Stimulated activated CD4-positive, alpha-beta T cell treated with anti-CD3 and anti-CD28 coated beads, TNF-alpha, amount 100 ng/mL, for 1 hour (primary cell): Measurements from ENCODE around the gene SCAMP4.

ENCODE experiments used
- DNase-seq, 3 donors: peaks; one replicate each; pipeline ENCODE4 v3.0.0-alpha.2; 2020; ENCODE audit warnings: low read depth in 3 of 3, low spot score in 1 of 3

Gene SCAMP4

DNA sequence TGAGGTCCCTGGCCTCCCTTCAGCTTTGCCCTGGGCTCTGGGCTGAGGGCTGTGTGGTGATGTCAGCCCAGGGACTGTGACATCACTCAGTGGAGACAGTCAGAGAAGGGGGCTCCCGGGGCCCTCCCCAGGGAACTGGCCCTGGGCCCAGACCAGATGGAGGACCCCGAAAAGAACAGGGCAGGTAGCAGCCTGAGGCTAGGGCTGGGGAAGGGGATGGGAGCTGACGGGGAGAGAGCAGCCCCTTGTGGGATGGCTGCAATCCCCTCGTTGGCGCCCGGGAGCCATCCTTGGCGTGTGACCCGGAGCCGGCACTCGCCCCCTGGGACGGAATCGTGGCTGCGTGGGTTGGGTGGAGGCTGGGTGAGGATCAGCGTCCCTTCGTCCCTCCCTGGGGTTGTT is 49.3 kb downstream of the SCAMP4 start:
- no peak for DNase-seq

DNA sequence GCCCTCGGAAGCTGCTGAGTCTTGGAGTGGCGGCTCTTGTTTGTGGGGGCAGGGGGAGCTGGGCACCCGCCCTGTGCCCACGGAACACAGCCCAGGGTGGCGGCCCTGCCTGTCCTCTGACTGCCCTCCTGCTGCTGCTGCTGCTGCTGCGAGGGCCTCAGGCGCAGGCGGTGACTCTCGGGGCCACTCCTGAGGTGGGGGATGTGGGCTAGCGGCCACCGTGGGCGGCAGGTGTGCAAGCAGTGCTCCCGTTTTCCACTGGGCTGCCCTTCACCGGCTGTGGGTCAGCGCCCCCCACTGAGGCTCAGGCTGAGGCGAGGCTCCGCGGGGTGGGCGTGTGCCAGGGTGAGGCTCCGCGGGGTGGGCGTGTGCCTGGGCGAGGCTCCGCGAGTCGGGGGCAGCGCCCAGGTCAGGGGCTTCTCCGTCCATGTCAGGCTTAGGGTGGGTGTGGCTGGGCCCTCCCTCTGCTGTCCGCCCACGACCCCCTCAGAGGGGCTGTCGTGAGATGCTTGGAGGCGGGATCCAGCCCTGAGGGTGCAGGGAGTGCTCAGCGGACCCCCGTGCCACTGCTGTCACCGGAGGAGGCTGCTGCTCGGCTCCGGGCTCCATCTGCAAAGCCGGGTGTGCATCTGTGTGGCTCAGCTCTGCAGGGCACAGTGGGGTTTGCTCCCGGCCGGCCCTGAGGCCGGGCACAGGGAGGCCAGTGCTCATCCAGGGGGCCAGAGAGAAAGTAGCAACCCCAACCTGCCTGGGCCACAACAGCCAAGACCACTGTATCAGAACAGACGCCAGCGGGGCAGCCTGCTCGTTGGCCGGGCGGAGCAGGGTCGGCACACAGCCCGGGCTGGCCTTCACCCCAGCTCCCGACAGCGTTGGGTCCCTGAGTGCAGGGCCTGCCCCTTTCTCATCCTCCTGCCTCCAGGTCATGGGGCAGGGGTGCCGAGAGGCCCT is 50.2 kb downstream of the SCAMP4 start:
- no peak for DNase-seq

DNA sequence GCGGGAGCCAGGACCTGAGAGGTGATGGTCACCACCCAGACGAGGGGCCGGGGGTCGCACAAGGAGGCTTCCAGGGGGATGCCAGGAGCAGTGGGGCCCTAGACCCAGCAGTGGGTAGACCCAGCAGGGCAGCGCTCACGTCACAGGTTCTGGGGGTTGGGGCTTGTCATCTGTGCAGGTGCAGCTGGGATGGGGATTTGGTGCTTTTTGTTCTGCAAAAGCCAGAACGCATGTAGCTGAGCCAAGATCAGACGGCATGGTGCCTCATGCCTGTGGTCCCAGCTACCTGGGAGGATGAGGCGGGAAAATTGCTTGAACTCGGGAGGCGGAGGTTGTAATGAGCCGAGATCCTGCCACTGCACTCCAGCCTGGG is 50.9 kb downstream of the SCAMP4 start:
- no peak for DNase-seq

DNA sequence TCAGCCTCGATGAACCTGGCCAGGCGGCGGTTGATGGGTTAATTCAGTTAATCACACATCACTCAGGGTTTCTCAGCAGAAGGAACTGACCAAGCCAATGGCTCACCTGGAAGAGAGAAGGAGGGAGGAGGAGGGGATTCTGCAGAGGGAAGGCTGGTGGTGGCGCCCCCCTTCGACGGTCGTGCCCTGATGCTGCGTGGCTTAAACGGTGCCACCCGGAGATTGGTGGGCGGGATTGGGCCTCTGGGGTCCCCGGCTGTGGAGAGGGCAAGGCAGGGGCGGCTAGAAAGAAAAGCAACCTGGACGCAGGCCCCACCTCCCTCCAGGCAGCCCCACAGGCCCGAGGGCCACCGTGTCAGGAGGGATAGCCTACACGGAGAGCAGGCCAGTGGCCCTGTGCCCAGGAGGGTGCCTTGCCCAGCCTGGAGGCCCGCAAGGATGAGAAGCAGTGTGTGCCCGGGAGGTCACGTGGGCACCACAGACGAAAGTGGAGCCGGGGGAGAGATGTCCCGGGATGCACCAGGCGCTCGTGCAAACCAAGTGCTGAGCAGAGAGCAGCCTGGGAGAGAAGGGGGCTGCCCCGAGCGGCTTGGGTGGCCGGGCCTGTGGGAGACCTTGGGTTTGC is 51.8 kb downstream of the SCAMP4 start:
- DNase-seq = no peak

DNA sequence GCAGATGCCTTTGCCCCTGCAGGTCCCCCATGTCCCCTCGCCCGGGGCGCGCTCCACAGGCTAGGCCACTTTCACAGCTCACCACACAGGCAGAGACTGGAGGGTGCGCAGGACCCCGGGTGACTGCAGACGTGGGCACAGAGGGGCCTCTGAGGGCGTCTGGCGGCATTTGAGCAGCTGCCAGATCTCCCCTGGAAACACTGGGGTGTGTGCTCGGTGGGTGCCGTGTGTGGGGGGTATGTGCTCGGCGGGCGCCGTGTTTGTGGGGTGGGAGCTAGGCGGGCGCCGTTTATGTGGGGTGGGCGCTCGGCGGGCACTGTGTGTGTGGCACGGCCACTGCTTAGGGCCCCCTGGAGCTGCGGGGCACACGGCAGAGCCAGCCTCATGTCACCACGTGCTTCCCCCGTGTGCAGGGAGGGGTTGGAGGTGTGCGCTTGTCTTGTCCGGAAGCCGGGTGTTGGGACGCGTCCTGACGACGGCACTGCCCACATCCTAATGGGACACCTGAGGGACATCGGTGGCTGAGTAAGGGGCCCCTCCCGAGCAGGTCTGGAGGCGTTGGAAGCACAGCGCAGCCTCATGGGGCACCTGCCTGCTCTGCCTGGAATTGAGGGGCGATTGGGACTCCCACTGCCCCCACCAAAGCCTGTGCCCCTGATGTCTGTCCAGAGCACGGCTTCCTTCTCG is 52.5 kb downstream of the SCAMP4 start:
- no peak for DNase-seq

DNA sequence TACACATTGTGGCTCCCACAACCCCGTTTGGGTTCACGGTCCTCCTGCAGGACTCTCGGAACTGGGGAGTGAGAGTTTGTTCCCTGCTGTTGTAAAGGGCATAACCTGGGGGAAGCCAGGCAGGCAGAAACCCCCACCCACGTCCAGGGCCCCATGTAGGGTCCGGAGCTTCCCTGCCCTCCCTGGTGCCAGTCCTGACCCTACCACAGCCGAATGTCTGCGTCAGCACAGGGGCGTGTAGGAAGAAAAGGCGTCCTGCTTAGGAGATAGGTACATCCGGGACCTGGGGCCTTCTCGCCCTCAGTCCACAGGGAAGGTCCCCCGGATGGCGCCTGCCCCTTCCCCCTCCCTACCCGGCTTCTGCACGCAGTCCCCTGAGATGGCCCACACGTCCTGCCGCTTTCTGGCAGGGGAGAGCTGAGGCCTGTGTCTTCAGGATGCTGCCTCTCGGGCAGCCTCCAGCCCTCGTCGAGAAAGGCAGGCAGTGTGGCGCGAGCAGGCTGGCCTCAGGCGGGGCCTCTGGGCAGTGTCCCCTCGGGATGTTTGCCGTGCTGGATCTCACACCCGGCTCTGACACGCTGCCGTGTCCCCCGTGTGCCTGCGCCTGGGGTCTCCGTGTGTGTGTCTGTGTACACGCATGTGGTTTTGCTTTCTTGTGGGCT is 54.9 kb downstream of the SCAMP4 start:
- DNase-seq = no peak

DNA sequence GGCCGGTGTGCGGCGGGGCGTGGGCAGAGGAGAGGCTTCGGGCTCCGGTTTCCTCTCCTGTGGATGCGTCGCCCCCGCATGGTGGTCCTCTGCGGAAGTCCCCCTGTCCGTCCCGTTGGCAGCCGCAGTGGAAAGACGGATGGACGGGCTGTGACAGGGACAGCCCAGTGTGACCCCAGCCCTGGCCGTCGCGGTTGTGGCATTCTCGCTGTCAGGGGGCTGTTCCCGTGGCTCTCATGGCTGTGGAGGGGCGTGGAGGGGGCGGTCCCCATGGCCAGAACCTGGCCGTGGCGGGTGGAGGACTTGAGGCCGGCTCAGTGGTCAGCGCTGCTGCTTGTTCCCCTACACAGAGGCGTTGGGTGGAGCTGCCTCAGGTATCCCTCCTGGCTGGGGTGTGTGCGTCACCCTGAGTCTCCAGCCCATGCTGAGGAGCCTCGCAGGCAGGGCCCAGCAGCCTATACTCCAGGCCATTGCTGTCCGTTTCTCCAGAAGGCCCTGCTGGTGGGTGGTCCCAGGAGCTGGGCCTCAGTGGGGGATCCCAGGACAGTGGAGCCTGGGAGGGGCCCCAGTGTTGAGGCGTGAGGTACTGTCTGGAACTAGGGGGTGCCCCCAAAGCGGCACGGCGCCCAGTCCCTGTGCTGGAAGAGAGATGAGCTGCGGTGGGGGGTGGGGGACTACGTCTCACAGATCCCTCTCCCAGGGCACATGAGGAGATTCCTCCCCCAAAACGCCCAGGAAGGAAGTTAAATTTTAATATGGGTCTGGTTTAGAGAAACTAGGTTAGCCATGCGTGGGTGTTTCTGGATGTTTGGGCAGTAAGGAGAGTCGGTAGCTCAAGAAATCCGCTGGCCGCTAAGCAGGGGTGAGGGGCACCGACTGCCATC is 56.0 kb downstream of the SCAMP4 start:
- no peak for DNase-seq

DNA sequence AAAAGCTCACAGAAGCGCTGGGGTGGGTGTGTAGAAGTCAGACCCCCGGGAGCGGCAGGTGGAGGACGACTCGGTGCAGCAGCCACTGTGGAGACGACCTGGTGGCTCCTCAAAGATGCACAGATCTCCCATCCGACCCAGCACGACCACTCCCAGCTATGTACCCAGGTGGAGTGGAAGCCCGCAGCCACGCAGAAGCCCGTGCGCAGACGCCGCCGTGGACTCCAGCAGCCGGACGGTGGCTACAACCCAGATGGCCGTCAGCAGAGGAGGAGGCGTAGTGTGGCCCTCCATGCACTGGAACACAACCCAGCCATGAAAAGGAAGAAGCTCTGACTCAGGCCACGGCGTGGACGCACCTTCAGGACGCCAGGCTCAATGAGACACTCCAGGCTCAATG is 57.5 kb downstream of the SCAMP4 start:
- no peak for DNase-seq

DNA sequence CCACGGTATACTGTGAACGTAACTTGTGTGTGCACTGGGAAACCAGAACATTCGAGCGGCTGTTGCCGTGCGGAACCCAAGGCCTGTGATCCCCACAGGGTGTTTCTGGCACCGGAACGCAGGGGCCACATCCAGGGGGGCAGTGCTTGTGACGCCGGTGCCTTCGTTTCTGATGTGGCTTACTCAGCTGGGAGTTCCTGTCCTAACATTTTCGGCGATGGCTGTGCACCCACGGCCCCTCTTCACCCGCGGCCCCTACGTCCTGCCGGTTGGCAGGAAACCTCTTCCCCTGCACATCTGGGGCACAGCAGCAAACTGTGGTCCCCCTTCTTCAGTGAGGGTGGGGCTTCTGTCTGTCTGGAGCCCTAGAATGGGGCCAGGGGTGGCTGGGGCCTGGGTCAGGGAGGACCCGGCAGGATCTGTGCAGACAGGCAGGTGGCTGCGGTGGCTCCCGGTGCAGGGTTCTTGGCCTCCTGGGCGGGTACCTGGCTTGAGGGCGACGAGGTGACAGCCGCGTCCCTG is 61.9 kb downstream of the SCAMP4 start:
- no peak for DNase-seq

DNA sequence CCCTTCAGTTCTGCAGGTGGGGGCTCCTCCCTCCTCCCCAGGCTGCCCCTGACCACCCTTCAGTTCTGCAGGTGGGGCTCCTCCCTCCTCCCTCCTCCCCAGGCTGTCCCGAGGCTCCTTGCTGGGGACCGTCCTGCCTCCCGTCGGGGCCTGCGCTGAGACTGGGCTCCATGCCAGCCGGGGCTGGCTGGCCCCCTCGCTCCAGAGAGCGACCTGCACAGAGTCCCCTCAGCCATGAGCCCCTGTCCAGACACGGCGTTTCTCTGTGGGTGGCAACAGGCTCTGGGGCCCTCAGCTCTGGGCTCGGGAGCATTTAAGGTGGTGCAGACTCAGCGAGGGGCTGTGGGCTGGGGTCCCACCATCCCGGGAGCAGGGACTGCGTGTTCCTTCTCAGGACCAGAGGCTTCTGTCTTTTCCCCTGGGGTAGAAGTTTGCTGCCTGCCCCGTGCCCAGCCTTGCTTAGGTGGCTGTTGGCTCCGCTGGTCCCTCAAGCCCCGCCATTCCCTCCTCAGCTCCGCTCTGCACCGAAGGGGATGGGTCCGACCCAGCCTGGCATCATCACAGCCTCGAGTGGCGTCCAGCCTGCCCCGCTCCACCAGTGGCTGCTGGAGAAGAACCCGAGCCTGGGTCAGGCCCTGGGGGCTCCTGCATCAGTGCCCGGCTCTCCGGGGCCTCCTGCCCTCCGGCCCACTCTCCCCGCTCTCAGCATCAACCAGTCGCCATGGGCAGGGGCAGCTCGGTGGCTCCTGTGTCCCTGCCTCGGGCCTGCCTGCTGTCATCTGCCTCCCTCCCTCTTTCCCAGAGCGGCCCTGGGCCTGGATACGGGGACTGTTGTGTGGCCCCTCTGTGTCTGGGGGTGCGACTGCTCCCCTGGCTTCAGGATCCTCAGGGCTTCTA is 63.3 kb downstream of the SCAMP4 start:
- DNase-seq = no peak

DNA sequence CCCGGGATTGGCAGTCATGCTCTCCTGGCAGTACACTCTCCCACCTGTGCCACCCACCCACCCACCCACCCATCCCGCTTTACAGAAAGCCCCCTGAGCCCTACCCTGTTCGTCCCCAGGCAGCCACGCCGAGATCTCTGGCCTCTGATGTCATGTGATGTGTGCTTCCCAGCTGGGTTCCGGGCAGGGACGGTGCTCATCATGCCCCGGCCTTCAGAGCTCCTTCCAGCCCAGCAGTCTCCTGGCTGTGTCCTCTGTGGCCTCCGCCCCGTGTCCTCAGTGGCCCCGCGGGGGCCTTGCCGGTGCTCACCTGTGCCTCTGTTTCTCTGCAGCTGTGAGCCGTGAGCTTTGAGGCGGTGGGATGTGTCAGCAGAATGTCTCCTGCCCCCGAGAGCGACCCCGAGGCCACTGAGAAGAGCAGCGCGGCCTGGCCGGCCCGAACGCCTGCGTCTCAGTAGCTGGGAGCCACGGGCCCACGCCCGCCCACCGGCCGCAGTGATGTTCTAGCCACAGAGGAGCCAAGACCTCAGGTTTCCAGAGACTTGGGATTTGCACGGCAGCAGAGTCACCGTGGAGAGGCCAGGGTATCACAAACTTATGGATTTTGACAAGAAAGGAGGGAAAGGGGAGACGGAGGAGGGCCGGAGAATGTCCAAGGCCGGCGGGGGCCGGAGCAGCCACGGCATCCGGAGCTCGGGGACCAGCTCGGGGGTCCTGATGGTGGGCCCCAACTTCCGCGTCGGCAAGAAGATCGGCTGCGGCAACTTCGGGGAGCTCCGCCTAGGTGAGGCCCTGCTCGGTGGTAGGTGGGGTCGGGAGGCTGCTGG is 64.2 kb downstream of the SCAMP4 start:
- no peak for DNase-seq

DNA sequence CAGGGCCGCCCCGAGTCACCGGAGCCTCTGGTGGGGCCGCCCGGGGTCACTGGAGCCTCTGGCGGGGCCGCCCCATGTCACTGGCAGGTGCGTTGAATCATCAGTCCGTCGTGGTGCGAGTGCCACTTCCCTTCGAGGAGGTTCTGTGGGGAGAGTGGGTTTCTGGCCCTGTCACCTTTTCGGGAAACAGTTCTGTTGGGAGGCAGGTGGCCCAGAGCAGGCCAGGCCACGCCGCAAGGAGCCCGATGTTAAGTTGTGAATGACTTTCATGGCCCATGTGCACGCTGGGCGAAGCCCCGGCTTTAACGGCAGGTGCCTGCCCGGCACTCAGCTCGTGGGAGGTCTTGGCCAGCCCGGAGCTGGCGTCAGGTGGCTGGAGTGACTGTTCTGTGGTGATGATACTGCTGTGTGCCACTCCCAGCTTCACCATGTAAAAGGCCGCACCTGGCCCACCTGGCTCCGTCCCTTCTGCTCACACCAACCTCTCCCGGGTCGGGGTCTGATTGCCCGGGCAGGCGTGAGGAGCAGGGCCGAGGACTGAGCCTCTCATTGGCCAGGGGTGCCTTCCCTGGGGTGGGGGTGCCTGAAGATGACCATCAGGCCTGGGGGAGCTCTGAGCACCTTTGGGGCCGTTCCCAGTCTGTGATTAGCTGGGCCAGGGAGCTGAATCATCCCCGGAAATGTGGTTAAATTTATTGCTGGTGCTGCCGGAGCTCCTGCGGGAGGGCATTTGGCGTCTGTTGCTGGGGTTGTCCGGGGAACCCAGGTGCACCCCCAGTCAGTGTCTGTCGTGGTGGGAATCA is 65.0 kb downstream of the SCAMP4 start:
- no peak for DNase-seq

DNA sequence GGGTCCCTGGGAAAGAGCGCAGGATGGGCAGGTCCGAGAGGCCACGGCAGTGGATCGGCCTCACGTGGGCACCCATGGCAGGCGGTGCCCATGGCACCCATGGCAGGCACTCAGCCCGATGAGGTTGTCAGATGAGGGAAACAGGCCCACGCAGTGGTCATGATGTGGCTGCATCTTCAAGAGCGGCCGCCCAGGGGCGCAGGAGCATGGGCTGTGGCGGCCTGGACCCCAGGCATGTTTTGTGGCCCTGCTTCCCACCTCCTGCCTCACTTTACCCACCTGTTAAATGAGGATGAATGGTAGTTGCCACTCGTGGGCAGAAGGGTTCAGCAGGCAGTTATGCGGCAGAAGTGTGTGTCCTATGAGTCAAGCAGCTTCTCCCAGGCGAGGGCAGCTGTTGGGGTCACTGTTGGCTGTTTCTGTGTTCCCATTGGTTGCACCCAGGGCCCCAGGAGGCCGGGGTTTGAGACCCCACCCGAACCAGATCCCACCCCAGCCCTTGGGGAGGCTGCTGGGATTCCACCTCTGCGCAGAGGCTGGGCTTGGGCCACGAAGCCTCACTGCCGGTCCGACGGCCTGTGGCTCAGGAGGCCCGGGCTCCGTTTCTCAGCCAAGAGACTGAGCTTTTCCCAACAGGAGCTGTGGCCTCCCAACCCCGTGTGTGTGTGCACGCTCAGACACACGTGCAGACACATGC is 65.8 kb downstream of the SCAMP4 start:
- no peak for DNase-seq

DNA sequence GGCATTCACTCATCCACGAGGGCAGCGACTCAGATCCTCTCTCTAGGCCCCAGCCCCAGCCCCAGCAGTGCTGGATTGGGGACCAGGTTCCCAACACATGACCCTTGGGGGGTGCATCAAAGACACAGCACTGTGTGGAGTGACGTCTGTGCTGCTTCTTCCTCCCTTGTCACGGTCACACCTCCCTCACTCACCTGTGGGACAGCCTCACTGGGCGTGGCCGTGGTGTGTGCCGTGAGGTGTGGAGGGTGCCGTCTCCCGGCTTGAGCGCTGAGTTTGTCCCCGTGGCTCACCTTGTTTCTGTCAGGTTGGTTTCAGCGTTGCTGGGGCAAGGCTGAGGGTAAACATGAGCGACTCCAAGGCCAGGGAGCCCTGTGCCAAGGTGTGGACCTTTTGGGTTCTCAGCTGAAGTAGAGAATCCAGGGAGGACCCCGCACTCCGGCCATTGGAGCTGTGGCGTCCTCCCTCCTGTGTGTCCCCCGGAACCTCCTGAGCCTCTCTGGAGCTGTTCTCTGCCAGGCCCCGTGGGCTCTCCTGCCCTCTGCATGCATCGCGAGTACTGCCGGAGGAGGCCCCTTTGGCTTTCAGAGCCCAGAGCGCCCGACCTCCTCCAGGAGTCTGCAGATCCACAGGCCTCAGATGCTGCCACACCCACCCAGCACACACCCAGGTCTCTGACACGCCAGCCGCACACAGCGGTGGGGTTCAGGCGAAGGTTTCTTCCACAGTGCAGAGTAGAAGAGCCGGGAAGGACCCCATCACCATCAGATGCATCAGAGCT is 69.4 kb downstream of the SCAMP4 start:
- no peak for DNase-seq

DNA sequence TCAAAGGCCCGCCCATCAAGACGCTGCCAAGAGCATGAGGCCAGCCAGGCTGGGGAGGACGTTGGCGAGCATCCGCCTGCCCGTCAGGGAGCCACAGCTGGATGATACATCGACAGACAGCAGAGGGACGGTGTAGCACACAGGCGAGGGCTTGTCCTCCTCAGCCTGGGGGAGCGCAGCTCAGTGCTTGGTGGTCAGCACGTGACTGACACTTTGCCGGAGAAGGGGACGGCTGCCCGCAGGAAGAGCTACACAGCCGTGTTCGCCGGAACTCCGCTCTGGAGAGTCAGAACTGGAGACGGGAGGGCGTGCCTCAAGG is 69.9 kb downstream of the SCAMP4 start:
- DNase-seq = no peak
